Testis (tissue), 2 donors: ENCODE measurements around the gene FHOD3.

Experiments used
- CTCF ChIP-seq, 3 experiments: fragments of 450-650 bp in 2 of 3; fragments of 200-600 bp in 1 of 3; sonication (generic) in 1 of 3; IDR thresholded peaks; one replicate each; pipeline ENCODE4 v1.5.1; 2016 to 2019; ENCODE audit warnings: antibody characterized with exemption in 3 of 3, mild to moderate bottlenecking in 2 of 3, moderate library complexity in 1 of 3
- POLR2A ChIP-seq: fragments of 450-650 bp; IDR thresholded peaks from one replicate; pipeline ENCODE4 v1.6.1; 2017; ENCODE audit warnings: antibody characterized with exemption, mild to moderate bottlenecking, moderate library complexity

GRCh38 chr18:36733150-36733549 lies 435.6 kb downstream of the FHOD3 start:
- no peak for TF ChIP-seq POLR2A
- no peak for TF ChIP-seq CTCF (IDR thresholded peaks at IDR 0.05)
